ENCODE measurements around the gene VRK1. TPM values are rescaled to one million over a fixed set of nuclear protein-coding genes. Genes with fewer than 3 reads are reported as not detected.

Gene VRK1
- total and polyA plus RNA-seq, 2 of the 8 experiments (the other 6 are each of a cell fraction or from before 2014, with no cell fraction given), result 24.2 to 64.8 TPM

- DNase-seq (ENCODE audit: low read depth in 1 of 2, low spot score in 2 of 2) (no peak), FAIRE-seq (no peak)
- Histone ChIP-seq H3K79me1 (ENCODE audit: low read depth, low read length) (peaks cover 5% of the 10 kb centered on the region), H3K23ac (ENCODE audit: insufficient read length) (no peak overlapping the region), H4K91ac (replicated peaks; ENCODE audit: insufficient read length, low read length) (no peak overlapping the region), H3K27me3 (replicated peaks in 1 of 4; ENCODE audit: control insufficient read depth in 3 of 4, extremely low read depth in 1 of 4, insufficient read depth in 3 of 4, low read length in 3 of 4) (no peaks in the 10 kb centered on the region), H3K4ac (replicated peaks; ENCODE audit: insufficient read length, low read depth, low read length) (no peak overlapping the region), H2BK20ac (ENCODE audit: low read length) (no peak overlapping the region), H4K8ac (ENCODE audit: extremely low read depth, insufficient read depth, low read length) (no peak overlapping the region), H3K79me2 (ENCODE audit: control insufficient read depth in 1 of 2, insufficient read depth in 2 of 2, low read length in 2 of 2) (peaks cover 6 to 100% of the 10 kb centered on the region in 2 experiments), H2BK15ac (ENCODE audit: low read length) (no peak overlapping the region), H3K36me3 (ENCODE audit: control insufficient read depth in 2 of 4, insufficient read depth in 4 of 4, low read length in 3 of 4) (no peaks in the 10 kb centered on the region), H4K5ac (ENCODE audit: insufficient read length, low read depth, low read length) (no peak overlapping the region), H3K56ac (replicated peaks; ENCODE audit: insufficient read length, low read depth, low read length) (no peak overlapping the region), H3K9ac (replicated peaks in 1 of 4; ENCODE audit: extremely low read depth in 1 of 4, low read depth in 3 of 4, low read length in 3 of 4) (no peak overlapping the region), H4K20me1 (replicated peaks in 1 of 2; ENCODE audit: control insufficient read depth in 1 of 2, insufficient read depth in 2 of 2, low read length in 2 of 2) (peaks cover 9 to 11% of the 10 kb centered on the region in 2 experiments), H3K23me2 (ENCODE audit: low read depth, low read length) (no peaks in the 10 kb centered on the region), H3K4me2 (ENCODE audit: insufficient read depth in 1 of 2, low read depth in 2 of 2, low read length in 2 of 2) (no peak overlapping the region), H2BK5ac (ENCODE audit: low read depth, low read length) (no peak overlapping the region), H2BK120ac (replicated peaks; ENCODE audit: low read depth, low read length) (no peak overlapping the region), H2AFZ (ENCODE audit: low read length) (no peak overlapping the region), H2AK5ac (ENCODE audit: low read depth, low read length) (no peak overlapping the region), H2BK12ac (ENCODE audit: low read depth, low read length) (no peak overlapping the region), H3K4me1 (replicated peaks in 1 of 4; ENCODE audit: control insufficient read depth in 3 of 4, insufficient read depth in 4 of 4, low read length in 3 of 4) (no peaks in the 10 kb centered on the region; a peak in 1 of 7 replicates), H3K18ac (ENCODE audit: extremely low read depth, low read length) (no peak overlapping the region), H3K4me3 (ENCODE audit: extremely low read depth in 1 of 4, insufficient read depth in 2 of 4, low read depth in 3 of 4, low read length in 4 of 4) (no peak overlapping the region), H3K14ac (ENCODE audit: insufficient read length) (no peak overlapping the region), H3K27ac (ENCODE audit: low read depth, low read length) (no peak overlapping the region), H3K9me3 (ENCODE audit: insufficient read depth in 2 of 2, low read depth in 1 of 2, low read length in 1 of 2) (no peaks in the 10 kb centered on the region)
- POLR2A ChIA-PET (ENCODE audit: partially characterized antibody), result interaction anchor here (1.0 to 1.6 kb wide), 2 partner anchors 9 to 10 kb away, joined by 3 to 6 read pairs; partner anchors contain the start of gene VRK1
- CTCF ChIA-PET (ENCODE audit: partially characterized antibody), result interaction anchor here (1.0 kb wide), 1 partner anchor 47 kb away, joined by 3 read pairs; no protein-coding TSS in a partner anchor
- TF ChIP-seq GABPA (IDR thresholded peaks at IDR 0.05; ENCODE audit: borderline replicate concordance, insufficient read depth, low read length) (no peak), CBX5 (IDR thresholded peaks at IDR 0.05; ENCODE audit: low read depth, low read length) (no peak), TBP (IDR thresholded peaks at IDR 0.05; ENCODE audit: low read depth, low read length) (no peak), ATF3 (IDR thresholded peaks at IDR 0.05; ENCODE audit: insufficient read depth, low read depth, low read length) (no peak), EGR1 (IDR thresholded peaks at IDR 0.05; ENCODE audit: borderline replicate concordance, low read depth, low read length) (no peak), TAF1 (IDR thresholded peaks at IDR 0.05; ENCODE audit: low read depth, low read length) (no peak), SUZ12 (IDR thresholded peaks at IDR 0.05; ENCODE audit: low read length) (no peak), KDM4A (IDR thresholded peaks at IDR 0.05; ENCODE audit: low read depth, low read length, severe bottlenecking) (no peak), CTCF (IDR thresholded peaks at IDR 0.05; ENCODE audit: control extremely low read depth in 1 of 3, insufficient read depth in 1 of 3, low read depth in 1 of 3, low read length in 3 of 3) (no peak)
- WGBS, 2 experiments (ENCODE audit: extremely low coverage in 1 of 2, insufficient coverage in 1 of 2, insufficient read length in 1 of 2, insufficient replicate concordance in 2 of 2, low coverage in 1 of 2, low lambda C conversion rate in 2 of 2, missing lambda C conversion rate in 1 of 2), result 94% methylated on average over 4 of the region's 4 CpGs; no CpG with 5 or more reads in 1 of the 2 experiments
These were observed 8.8 kb downstream of the VRK1 start for GRCh38 chr14:96805956-96806355.

Measured in H1 (cell line).